Stimulated activated CD4-positive, alpha-beta T cell treated with anti-CD3 and anti-CD28 coated beads, Interleukin-4, amount 100 ng/mL, for 48 hours (primary cell): ENCODE data around the gene SNX32.

Experiments used
- DNase-seq, 2 donors: peaks; one replicate each; pipeline ENCODE4 v3.0.0-alpha.2; 2020; ENCODE audit warnings: low read depth in 2 of 2

The SNX32 gene

GRCh38 chr11:65866509-65867283, 32.9 kb downstream of the SNX32 start:
- no peak for DNase-seq

- no peak for DNase-seq
Measured at GRCh38 chr11:65867284-65868071, 33.7 kb downstream of the SNX32 start.

GRCh38 chr11:65868076-65868667, 34.4 kb downstream of the SNX32 start:
- DNase-seq: no peak

GRCh38 chr11:65868907-65869306, 35.1 kb downstream of the SNX32 start:
- no peak for DNase-seq

- no peak for DNase-seq
Measured at GRCh38 chr11:65869643-65870306, 36.0 kb downstream of the SNX32 start.

- no peak for DNase-seq
Measured at GRCh38 chr11:65870307-65870658, 36.5 kb downstream of the SNX32 start.

- DNase-seq: no peak
Measured at GRCh38 chr11:65870706-65871681, 37.2 kb downstream of the SNX32 start.

GRCh38 chr11:65871811-65872548, 38.2 kb downstream of the SNX32 start:
- no peak for DNase-seq

- DNase-seq: no peak
Measured at GRCh38 chr11:65872586-65873317, 39.0 kb downstream of the SNX32 start, which contains the start of gene EFEMP2. Gene EFEMP2 (minus strand): TSS chr11:65872800. CDS start chr11:65872354, 446 bp downstream.

- peak; percentile 92 to 98 for DNase-seq
Measured at GRCh38 chr11:65873318-65874156, 39.8 kb downstream of the SNX32 start.

- DNase-seq: no peak
Measured at GRCh38 chr11:65879617-65880016, 45.9 kb downstream of the SNX32 start, which contains the start of gene CTSW. Gene CTSW (plus strand): TSS chr11:65879837. CDS start chr11:65879855, 18 bp downstream.

GRCh38 chr11:65880027-65880426, 46.3 kb downstream of the SNX32 start:
- DNase-seq: no peak

- no peak for DNase-seq
Measured at GRCh38 chr11:65880844-65881421, 47.2 kb downstream of the SNX32 start.

GRCh38 chr11:65882120-65883057, 48.6 kb downstream of the SNX32 start:
- DNase-seq: no peak

GRCh38 chr11:65883058-65883761, 49.4 kb downstream of the SNX32 start:
- no peak for DNase-seq
